A549 (cell line): ENCODE data around the gene ZFHX3. TPM values are rescaled to one million over a fixed set of nuclear protein-coding genes. Genes with fewer than 3 reads are reported as not detected.

Source experiments
- ATAC-seq, 2 experiments: fragments of 200-7000 bp in 1 of 2; fragments of >200 bp in 1 of 2; cut with Nextera tagmentation in 1 of 2; cut with Tn5 transposase in 1 of 2; 3 replicates each; pipeline versions ENCODE4 v1.8.0 to v1.9.1; 2018 to 2020; ENCODE audit warnings: mild to moderate bottlenecking in 1 of 2, moderate library complexity in 1 of 2
- CTCF ChIA-PET: fragments of 300-600 bp; sonication (Branson Sonifier 250); formaldehyde crosslinking; extraction: SDS; loops from one replicate; lab custom pipeline; 2021; ENCODE audit warnings: antibody characterized with exemption, inconsistent platforms; lab: Yijun Ruan, JAX
- POLR2A ChIA-PET: fragments of 350-600 bp; formaldehyde crosslinking; extraction: SDS; loops from one replicate; lab custom pipeline; 2021; ENCODE audit warnings: antibody characterized with exemption, inconsistent platforms; lab: Yijun Ruan, JAX
- DNase-seq, 2 experiments: peaks; one replicate each; pipeline versions ENCODE4 v3.0.0 to v3.0.0-alpha.2; 2011 to 2016; ENCODE audit warnings: low read depth in 1 of 2, low spot score in 1 of 2
- FAIRE-seq: peaks from 2 replicates; lab custom pipeline; 2011; peaks lifted over from hg19 to GRCh38; lab: Jason Lieb, UNC
- H3K27ac ChIP-seq, 2 experiments: fragments of >200 bp; sonication (Bioruptor Twin); formaldehyde crosslinking; 3 replicates each; pipeline ENCODE4 v1.5.1; 2016 to 2017
- H3K4me1 ChIP-seq: fragments of >200 bp; sonication (Bioruptor Twin); formaldehyde crosslinking; 3 replicates; pipeline ENCODE4 v1.6.1; 2016
- H3K4me2 ChIP-seq: fragments of >200 bp; sonication (Bioruptor Twin); formaldehyde crosslinking; 3 replicates; pipeline ENCODE4 v1.6.1; 2016
- H3K4me3 ChIP-seq: fragments of >200 bp; sonication (Bioruptor Twin); formaldehyde crosslinking; 3 replicates; pipeline ENCODE4 v1.5.1; 2016
- H3K9me3 ChIP-seq: fragments of >200 bp; sonication (Bioruptor Twin); formaldehyde crosslinking; 3 replicates; pipeline ENCODE4 v1.6.1; 2016
- BCL3 ChIP-seq: fragments of >200 bp; sonication (Bioruptor Twin); formaldehyde crosslinking; IDR thresholded peaks from 3 replicates; pipeline ENCODE4 v1.6.1; 2016
- CBX2 ChIP-seq: fragments of 200-600 bp; sonication (generic); IDR thresholded peaks from 2 replicates; pipeline ENCODE4 v1.6.1; 2016; ENCODE audit warnings: low read depth, mild to moderate bottlenecking, borderline replicate concordance
- CBX8 ChIP-seq: fragments of 200-600 bp; sonication (generic); IDR thresholded peaks from 2 replicates; pipeline ENCODE4 v1.6.1; 2016
- CEBPB ChIP-seq, 2 experiments: fragments of >200 bp in 1 of 2; sonication (Bioruptor Twin) in 1 of 2; formaldehyde crosslinking in 1 of 2; IDR thresholded peaks; 2 replicates each; pipeline ENCODE4 v1.6.1; 2012 to 2016
- CHD2 ChIP-seq: fragments of 150-350 bp; IDR thresholded peaks from 2 replicates; pipeline ENCODE4 v1.6.1; 2014; ENCODE audit warnings: low read length; ENCODE audit not compliant: partially characterized antibody
- CHD4 ChIP-seq: fragments of 200-600 bp; sonication (generic); IDR thresholded peaks from 2 replicates; pipeline ENCODE4 v1.6.1; 2016; ENCODE audit warnings: antibody characterized with exemption, mild to moderate bottlenecking, borderline replicate concordance
- EHF ChIP-seq: fragments of 250-450 bp; sonication (Bioruptor Pico); IDR thresholded peaks from 2 replicates; pipeline ENCODE4 v1.5.0; 2020; ENCODE audit warnings: mild to moderate bottlenecking
- EHMT2 ChIP-seq: fragments of 200-600 bp; sonication (generic); IDR thresholded peaks from 2 replicates; pipeline ENCODE4 v1.6.1; 2016; ENCODE audit warnings: antibody characterized with exemption, low read depth, mild to moderate bottlenecking, moderate library complexity
- ESRRA ChIP-seq: fragments of 150-350 bp; IDR thresholded peaks from 2 replicates; pipeline ENCODE4 v1.6.1; 2014; ENCODE audit warnings: mild to moderate bottlenecking, low read length, borderline replicate concordance
- FOSB ChIP-seq: fragments of 250-450 bp; sonication (Bioruptor Pico); IDR thresholded peaks from 2 replicates; pipeline ENCODE4 v1.5.0; 2020; ENCODE audit warnings: mild to moderate bottlenecking, moderate library complexity
- FOSL2 ChIP-seq, 2 experiments: fragments of 450-650 bp in 1 of 2; fragments of >200 bp in 1 of 2; sonication (Bioruptor Twin) in 1 of 2; formaldehyde crosslinking; IDR thresholded peaks; 2 replicates each; pipeline versions ENCODE4 v1.5.0 to v1.6.1; 2016 to 2020; ENCODE audit warnings: mild to moderate bottlenecking in 1 of 2, moderate library complexity in 1 of 2
- HEYL ChIP-seq: fragments of 250-450 bp; sonication (Bioruptor Pico); IDR thresholded peaks from 2 replicates; pipeline ENCODE4 v1.8.0; 2021; ENCODE audit warnings: mild to moderate bottlenecking, moderate library complexity
- HOXA7 ChIP-seq: fragments of 250-450 bp; sonication (Bioruptor Pico); IDR thresholded peaks from 2 replicates; pipeline ENCODE4 v1.5.0; 2020; ENCODE audit warnings: mild to moderate bottlenecking, moderate library complexity
- HOXB5 ChIP-seq: fragments of 250-450 bp; sonication (Bioruptor Pico); IDR thresholded peaks from 2 replicates; pipeline ENCODE4 v1.5.0; 2020; ENCODE audit warnings: mild to moderate bottlenecking, moderate library complexity
- JUN ChIP-seq, 2 experiments: fragments of >200 bp; sonication (Bioruptor Twin); formaldehyde crosslinking; IDR thresholded peaks; 2 replicates in 1 of 2; 3 replicates in 1 of 2; pipeline ENCODE4 v1.6.1; 2016 to 2017
- JUNB ChIP-seq: fragments of >200 bp; sonication (Bioruptor Twin); formaldehyde crosslinking; IDR thresholded peaks from 2 replicates; pipeline ENCODE4 v1.6.1; 2016
- KDM5A ChIP-seq: fragments of 200-600 bp; sonication (generic); IDR thresholded peaks from 2 replicates; pipeline ENCODE4 v1.6.1; 2016; ENCODE audit warnings: antibody characterized with exemption, mild to moderate bottlenecking
- NPAS2 ChIP-seq: fragments of 250-450 bp; sonication (Bioruptor Pico); IDR thresholded peaks from 2 replicates; pipeline ENCODE4 v1.8.0; 2022; ENCODE audit warnings: mild to moderate bottlenecking, moderate library complexity, borderline replicate concordance
- NR3C1 ChIP-seq: fragments of >200 bp; sonication (Bioruptor Twin); formaldehyde crosslinking; IDR thresholded peaks from 3 replicates; pipeline ENCODE4 v1.6.1; 2017
- PHF8 ChIP-seq: fragments of 200-600 bp; sonication (generic); IDR thresholded peaks from 2 replicates; pipeline ENCODE4 v1.6.1; 2016; ENCODE audit warnings: low read depth, mild to moderate bottlenecking, antibody characterized with exemption, moderate library complexity, borderline replicate concordance
- POLR2A ChIP-seq: IDR thresholded peaks from 2 replicates; pipeline ENCODE4 v1.6.1; 2012; ENCODE audit warnings: mild to moderate bottlenecking, low read length
- RAD21 ChIP-seq, 2 experiments: fragments of >200 bp in 1 of 2; sonication (Bioruptor Twin) in 1 of 2; formaldehyde crosslinking in 1 of 2; IDR thresholded peaks in 1 of 2; conservative IDR thresholded peaks in 1 of 2; 2 replicates in 1 of 2; 3 replicates in 1 of 2; pipeline ENCODE4 v1.6.1; 2012 to 2018; ENCODE audit warnings: inconsistent platforms in 1 of 2
- RFX5 ChIP-seq: fragments of 450-650 bp; IDR thresholded peaks from 2 replicates; pipeline ENCODE4 v1.7.1; 2014; ENCODE audit warnings: antibody characterized with exemption, mild to moderate bottlenecking, moderate library complexity
- SMC3 ChIP-seq: fragments of >200 bp; sonication (Bioruptor Twin); formaldehyde crosslinking; IDR thresholded peaks from 3 replicates; pipeline ENCODE4 v1.6.1; 2018; ENCODE audit warnings: inconsistent platforms
- SREBF2 ChIP-seq: fragments of 450-650 bp; IDR thresholded peaks from 2 replicates; pipeline ENCODE4 v1.6.1; 2014; ENCODE audit warnings: mild to moderate bottlenecking, moderate library complexity
- TFCP2L1 ChIP-seq: fragments of 250-450 bp; sonication (Bioruptor Pico); IDR thresholded peaks from 2 replicates; pipeline ENCODE4 v1.5.0; 2021; ENCODE audit warnings: mild to moderate bottlenecking
- TP53 ChIP-seq: fragments of 250-450 bp; sonication (Bioruptor Pico); IDR thresholded peaks from 2 replicates; pipeline ENCODE4 v1.5.0; 2021; ENCODE audit warnings: mild to moderate bottlenecking, moderate library complexity
- ZC3H11A ChIP-seq: fragments of 450-650 bp; IDR thresholded peaks from 2 replicates; pipeline ENCODE4 v1.6.1; 2014; ENCODE audit warnings: antibody characterized with exemption, mild to moderate bottlenecking
- ZFP36 ChIP-seq: fragments of 450-650 bp; IDR thresholded peaks from 2 replicates; pipeline ENCODE4 v1.6.1; 2014; ENCODE audit warnings: borderline replicate concordance; ENCODE audit not compliant: partially characterized antibody
- WGBS: methylation state at CpG from one replicate; pipeline ENCODE4 v1.1.6; 2017; ENCODE audit errors: missing lambda C conversion rate; 5-methylcytosine and 5-hydroxymethylcytosine counted together
- polyA plus RNA-seq, 4 experiments: library from polyadenylated mRNA; depleted of rRNA in 3 of 4; stranded (reverse); fragments of >200 nt; fragmentation: RNase III in 1 of 4; extraction: RNeasy Plus Mini Kit Qiagen cat#74134 plus additional on column Dnase treatment in 1 of 4; gene quantifications; 2 replicates in 3 of 4; 3 replicates in 1 of 4; pipeline ENCODE4 v1.2.3, GENCODE V29; 2011 to 2017
- TF ChIP-seq, protein P1 (sequence below): fragments of 250-450 bp; sonication (Bioruptor Pico); IDR thresholded peaks from 2 replicates; pipeline ENCODE4 v1.5.0; 2020; ENCODE audit warnings: low read depth, mild to moderate bottlenecking, moderate library complexity
- TF ChIP-seq, protein P2 (sequence below): fragments of 150-350 bp; IDR thresholded peaks from 2 replicates; pipeline ENCODE4 v1.6.1; 2014; ENCODE audit warnings: low read depth, mild to moderate bottlenecking, low read length
- TF ChIP-seq, protein P3 (sequence below): IDR thresholded peaks from 2 replicates; pipeline ENCODE4 v1.6.1; 2012
- TF ChIP-seq, protein P4 (sequence below): fragments of 450-650 bp; IDR thresholded peaks from 2 replicates; pipeline ENCODE4 v1.6.1; 2014; ENCODE audit warnings: antibody characterized with exemption

Gene ZFHX3
- polyA plus RNA-seq, 2 of the 4 experiments (the other 2 are of a cell fraction) = 3.9 to 6.5 TPM

DNA sequence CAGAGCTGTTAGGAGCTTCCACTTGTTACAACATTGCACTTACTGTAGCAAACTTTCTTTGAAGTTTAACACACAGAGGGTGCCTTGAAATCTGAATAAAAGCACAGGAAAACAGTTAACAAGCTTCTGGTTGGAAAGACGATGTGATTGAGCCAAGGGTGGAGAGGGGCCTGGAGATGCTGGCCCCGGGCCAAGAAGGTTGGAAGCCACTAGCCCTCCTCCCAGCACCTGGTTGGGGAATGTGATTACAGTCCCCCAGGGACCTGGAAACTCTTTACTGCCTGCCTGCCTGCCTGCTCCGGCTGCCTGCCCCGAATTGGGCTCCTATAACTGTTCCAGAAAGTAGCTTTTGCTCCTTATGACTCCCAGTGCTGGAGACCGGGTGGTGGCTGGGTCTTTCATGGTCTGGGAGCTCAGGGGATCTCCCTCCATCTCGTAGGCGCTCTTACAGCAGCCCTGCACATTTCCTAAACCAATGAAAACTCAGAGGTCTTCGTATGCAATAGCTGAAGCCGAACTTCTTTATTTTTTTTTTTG is 48.0 kb upstream of the ZFHX3 start:
- H3K4me1 ChIP-seq = peaks cover 36% of the 10 kb centered on the region
- H3K4me2 ChIP-seq = peak overlapping the region; percentile 76
- FAIRE-seq (no peak), ATAC-seq (peak; percentile 77 to 78), DNase-seq (peak in 1 of 2 experiments; percentile 82)
- no peaks in the 10 kb centered on the region for H3K9me3 ChIP-seq
- ChIA-PET POLR2A (interaction anchor here (0.8 to 2.3 kb wide), 5 partner anchors 13 to 136 kb away, joined by 3 to 13 read pairs (median 6); no protein-coding TSS in a partner anchor), CTCF (interaction anchor here (0.6 to 1.8 kb wide), 3 partner anchors 81 to 529 kb away, joined by 3 to 5 read pairs (median 4); no protein-coding TSS in a partner anchor)
- WGBS = 28% methylated on average over 9 of the region's 9 CpGs
- 0 out of 3 replicates have a peak overlapping the region, but pooled peaks have one; percentile 12 for H3K4me3 ChIP-seq
- H3K27ac ChIP-seq = peak overlapping the region; percentile 82 to 85
- no peak for TF ChIP-seq CEBPB (IDR thresholded peaks at IDR 0.05)
- peak; percentile 84 for TF ChIP-seq ZFP36

DNA sequence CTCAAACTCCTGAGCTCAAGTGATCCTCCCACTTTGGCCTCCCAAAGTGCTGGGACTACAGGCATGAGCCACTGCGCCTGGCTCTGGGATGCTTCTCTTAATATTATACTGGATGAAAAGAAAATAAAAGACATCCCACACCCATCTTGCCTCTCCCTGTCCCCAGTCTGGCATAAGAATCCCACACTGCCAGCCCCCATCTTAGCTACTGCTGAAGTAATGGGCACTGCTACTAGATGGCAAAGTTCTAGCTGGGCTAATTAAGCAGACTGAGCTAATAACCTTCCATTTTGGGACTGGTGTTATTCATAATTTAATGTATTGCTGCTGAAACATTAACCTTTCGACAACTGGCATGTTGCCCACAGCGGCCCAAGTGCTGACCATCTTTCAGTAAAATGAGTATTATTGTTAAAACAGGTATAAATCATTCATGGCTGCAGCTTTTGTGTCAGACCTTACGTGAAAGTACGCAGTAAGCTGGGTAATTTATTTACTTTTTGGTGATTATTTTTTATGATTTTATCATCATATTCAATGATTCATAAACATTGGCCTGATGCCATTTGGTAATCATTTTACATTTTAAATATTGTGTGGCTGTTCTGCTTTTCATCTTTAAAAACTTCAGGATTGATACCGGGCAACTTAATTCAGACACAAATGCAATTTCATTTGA is 47.4 kb upstream of the ZFHX3 start:
- H3K4me2 ChIP-seq = peak overlapping the region; percentile 76
- peak overlapping the region; percentile 82 to 85 for H3K27ac ChIP-seq
- peak overlapping the region; percentile 12; the same call in 1 of the 3 replicates for H3K4me3 ChIP-seq
- ATAC-seq (peak; percentile 54 to 77), FAIRE-seq (no peak), DNase-seq (peak in 1 of 2 experiments; percentile 80)
- WGBS = 6% methylated on average over 6 of the region's 6 CpGs
- no peaks in the 10 kb centered on the region for H3K9me3 ChIP-seq
- CTCF ChIA-PET = interaction anchor here (0.6 to 1.8 kb wide), 5 partner anchors 13 to 529 kb away, joined by 3 to 5 read pairs (median 4); no protein-coding TSS in a partner anchor
- POLR2A ChIA-PET = interaction anchor here (1.0 to 2.3 kb wide), 4 partner anchors 13 to 137 kb away, joined by 4 to 13 read pairs (median 9); no protein-coding TSS in a partner anchor
- peaks cover 36% of the 10 kb centered on the region for H3K4me1 ChIP-seq
- TF ChIP-seq PHF8 (no peak), NR3C1 (no peak), RAD21 (conservative IDR thresholded peaks at IDR 0.05 in 1 of 2, IDR thresholded peaks at IDR 0.05 in 1 of 2) (no peak), CHD2 (no peak), ZFP36 (no peak), CEBPB (IDR thresholded peaks at IDR 0.05) (peak; percentile 2 to 30; a peak in 1 of 4 replicates), SMC3 (no peak; the same call in 2 of the 3 replicates), EHMT2 (no peak), BCL3 (peak; percentile 50; the same call in 1 of the 3 replicates), CHD4 (no peak), POLR2A (no peak), JUNB (peak; percentile 95), CBX8 (no peak), FOSL2 (IDR thresholded peaks at IDR 0.05) (peak; percentile 62; the same call in 1 of the 2 replicates), FOSL2 (CRISPR knock-in tag; IDR thresholded peaks at IDR 0.05) (peak; percentile 72), SREBF2 (no peak), JUN (IDR thresholded peaks at IDR 0.05) (peak; percentile 64 to 82; a peak in 2 of 5 replicates), KDM5A (no peak), FOSB (CRISPR knock-in tag) (no peak), NPAS2 (CRISPR knock-in tag) (no peak), EHF (CRISPR knock-in tag) (no peak), HEYL (CRISPR knock-in tag) (no peak), HOXB5 (no peak), HOXA7 (no peak), ESRRA (no peak), ZC3H11A (no peak), TFCP2L1 (CRISPR knock-in tag) (no peak), RFX5 (no peak), CBX2 (no peak), TP53 (CRISPR knock-in tag) (no peak)
- TF ChIP-seq, protein P1, sequence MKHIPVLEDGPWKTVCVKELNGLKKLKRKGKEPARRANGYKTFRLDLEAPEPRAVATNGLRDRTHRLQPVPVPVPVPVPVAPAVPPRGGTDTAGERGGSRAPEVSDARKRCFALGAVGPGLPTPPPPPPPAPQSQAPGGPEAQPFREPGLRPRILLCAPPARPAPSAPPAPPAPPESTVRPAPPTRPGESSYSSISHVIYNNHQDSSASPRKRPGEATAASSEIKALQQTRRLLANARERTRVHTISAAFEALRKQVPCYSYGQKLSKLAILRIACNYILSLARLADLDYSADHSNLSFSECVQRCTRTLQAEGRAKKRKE = no peak
- TF ChIP-seq, protein P2, sequence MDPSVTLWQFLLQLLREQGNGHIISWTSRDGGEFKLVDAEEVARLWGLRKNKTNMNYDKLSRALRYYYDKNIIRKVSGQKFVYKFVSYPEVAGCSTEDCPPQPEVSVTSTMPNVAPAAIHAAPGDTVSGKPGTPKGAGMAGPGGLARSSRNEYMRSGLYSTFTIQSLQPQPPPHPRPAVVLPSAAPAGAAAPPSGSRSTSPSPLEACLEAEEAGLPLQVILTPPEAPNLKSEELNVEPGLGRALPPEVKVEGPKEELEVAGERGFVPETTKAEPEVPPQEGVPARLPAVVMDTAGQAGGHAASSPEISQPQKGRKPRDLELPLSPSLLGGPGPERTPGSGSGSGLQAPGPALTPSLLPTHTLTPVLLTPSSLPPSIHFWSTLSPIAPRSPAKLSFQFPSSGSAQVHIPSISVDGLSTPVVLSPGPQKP = no peak
- TF ChIP-seq, protein P3, sequence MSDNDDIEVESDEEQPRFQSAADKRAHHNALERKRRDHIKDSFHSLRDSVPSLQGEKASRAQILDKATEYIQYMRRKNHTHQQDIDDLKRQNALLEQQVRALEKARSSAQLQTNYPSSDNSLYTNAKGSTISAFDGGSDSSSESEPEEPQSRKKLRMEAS = no peak
- TF ChIP-seq, protein P4, sequence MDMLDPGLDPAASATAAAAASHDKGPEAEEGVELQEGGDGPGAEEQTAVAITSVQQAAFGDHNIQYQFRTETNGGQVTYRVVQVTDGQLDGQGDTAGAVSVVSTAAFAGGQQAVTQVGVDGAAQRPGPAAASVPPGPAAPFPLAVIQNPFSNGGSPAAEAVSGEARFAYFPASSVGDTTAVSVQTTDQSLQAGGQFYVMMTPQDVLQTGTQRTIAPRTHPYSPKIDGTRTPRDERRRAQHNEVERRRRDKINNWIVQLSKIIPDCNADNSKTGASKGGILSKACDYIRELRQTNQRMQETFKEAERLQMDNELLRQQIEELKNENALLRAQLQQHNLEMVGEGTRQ = no peak
